Measurements from ENCODE around the gene NR1D2.
"Not testable (repeated sequence)": the region's sequence is repeated elsewhere in the genome, so short reads cannot be mapped to it uniquely, and the experiment has no call there.

NR1D2 gene

DNA sequence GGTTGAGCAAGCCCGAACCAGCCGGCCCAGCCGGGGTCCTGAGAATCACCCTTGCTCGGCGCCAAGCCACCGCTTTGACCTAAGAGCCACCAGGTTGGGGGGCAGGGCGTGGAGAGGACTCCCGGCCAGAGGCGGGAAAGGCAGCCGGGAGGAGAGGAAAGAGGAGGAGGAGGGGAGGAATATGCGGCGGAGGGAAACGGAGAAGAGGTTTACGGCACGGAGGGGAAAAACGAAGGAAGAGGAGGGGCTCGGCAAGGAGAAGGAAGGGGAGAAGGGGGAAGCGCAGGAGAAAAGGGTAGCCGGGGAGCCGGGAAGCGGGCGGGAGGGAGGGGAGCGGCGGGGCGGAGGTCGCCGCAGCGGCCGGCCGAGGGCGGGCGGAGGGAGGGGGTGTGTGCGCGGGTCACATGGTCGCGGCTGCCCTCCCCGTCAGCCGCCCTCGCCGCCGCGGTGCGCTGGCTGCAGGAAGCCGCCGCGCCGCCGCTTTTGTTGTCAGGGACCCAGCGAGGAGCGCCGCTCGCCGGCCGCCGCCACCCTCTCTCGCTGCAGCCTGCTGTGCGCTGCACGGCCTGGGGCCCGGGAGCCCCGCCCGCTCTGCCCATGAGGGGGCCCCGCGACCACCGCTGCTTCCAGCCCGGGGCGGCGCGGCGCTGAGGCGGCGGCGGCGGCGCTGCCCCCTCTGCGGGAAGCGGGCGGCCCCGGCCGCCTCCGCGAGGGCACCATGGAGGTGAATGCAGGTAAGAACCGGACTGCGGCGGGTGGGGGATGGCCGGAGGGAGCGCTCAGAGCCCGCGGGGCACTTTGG lies at the start of gene NR1D2:
Gene NR1D2 (plus strand): TSS at position 426 of the 802 bp plus-strand sequence. CDS start 293 bp downstream, at position 719.
- peak; percentile 85 for DNase-seq

- no peak for DNase-seq
Observed at GRCh38 chr3:23900744-23901143, 44.3 kb upstream of the NR1D2 start.

DNA sequence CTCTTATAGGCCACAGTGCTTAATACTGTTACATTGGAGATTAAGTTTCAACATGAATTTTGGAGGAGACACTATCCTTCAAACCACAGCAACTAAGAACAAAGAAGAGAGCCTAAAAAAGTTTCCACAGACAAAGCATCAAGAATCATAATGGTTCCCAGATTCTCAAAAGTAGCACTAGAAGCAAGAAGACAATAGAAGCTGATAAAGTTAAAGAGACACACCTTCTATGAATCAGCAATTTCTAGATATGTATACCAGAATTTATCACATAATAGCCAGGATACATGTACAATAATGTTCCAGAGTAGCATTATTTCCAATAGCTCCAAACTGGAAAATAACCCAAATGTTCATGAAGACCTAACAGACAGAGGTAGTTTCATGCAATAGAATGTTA lies 40.5 kb upstream of the NR1D2 start:
- peak; percentile 56 for DNase-seq

DNA sequence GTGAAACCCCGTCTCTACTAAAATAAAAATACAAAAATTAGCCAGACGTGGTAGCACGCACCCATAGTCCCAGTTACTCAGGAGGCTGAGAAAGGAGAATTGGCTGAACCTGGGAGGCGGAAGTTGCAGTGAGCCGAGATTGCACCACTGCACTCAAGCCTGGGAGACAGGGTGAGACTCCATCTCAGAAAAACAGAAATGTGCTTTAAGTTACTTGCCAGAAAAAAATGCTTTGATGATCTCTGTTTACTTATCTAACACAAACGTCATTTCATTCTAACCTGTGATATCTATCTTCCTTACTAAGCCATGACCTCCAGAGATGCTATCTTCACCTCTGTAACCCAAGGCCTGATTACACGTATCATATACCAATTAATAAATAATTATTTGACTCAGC lies 35.7 kb upstream of the NR1D2 start:
- no peak for DNase-seq

GRCh38 chr3:23911397-23911796 lies 33.7 kb upstream of the NR1D2 start:
- no peak for DNase-seq

GRCh38 chr3:23912335-23912734 lies 32.8 kb upstream of the NR1D2 start:
- not testable (repeated sequence) for DNase-seq

- no peak for DNase-seq
Observed at GRCh38 chr3:23913182-23913581, 31.9 kb upstream of the NR1D2 start.

GRCh38 chr3:23913873-23914743 lies 31.0 kb upstream of the NR1D2 start:
- DNase-seq: no peak

DNA sequence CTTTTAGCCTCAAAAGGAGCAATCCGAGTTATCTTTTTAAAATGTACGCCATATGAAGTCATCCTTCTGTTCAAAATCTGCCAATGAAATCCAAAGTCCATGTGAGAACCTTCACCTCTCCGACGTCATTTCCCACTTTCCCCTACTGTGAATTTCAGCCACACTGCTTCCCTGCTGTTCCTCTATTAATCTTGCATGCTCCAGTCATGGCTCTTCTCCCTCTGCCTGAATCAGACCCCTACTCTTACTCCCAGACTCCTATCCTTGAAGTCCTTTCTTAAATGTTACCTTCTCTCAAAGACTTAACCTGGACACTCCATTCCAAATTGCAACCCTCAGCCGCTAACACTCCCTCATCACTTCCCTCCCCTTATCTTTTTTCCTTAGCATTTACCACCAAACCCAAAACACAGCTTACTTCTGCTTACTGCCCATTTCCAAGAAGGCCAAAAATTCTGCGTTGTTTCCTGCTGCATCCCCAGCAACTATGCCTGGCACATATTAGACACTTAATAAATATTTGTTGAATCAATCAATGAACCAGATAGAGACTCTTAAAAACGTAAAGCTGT lies 29.5 kb upstream of the NR1D2 start:
- peak; percentile 68 for DNase-seq

- peak; percentile 62 for DNase-seq
Observed at GRCh38 chr3:23916152-23916885, 28.8 kb upstream of the NR1D2 start.

DNA sequence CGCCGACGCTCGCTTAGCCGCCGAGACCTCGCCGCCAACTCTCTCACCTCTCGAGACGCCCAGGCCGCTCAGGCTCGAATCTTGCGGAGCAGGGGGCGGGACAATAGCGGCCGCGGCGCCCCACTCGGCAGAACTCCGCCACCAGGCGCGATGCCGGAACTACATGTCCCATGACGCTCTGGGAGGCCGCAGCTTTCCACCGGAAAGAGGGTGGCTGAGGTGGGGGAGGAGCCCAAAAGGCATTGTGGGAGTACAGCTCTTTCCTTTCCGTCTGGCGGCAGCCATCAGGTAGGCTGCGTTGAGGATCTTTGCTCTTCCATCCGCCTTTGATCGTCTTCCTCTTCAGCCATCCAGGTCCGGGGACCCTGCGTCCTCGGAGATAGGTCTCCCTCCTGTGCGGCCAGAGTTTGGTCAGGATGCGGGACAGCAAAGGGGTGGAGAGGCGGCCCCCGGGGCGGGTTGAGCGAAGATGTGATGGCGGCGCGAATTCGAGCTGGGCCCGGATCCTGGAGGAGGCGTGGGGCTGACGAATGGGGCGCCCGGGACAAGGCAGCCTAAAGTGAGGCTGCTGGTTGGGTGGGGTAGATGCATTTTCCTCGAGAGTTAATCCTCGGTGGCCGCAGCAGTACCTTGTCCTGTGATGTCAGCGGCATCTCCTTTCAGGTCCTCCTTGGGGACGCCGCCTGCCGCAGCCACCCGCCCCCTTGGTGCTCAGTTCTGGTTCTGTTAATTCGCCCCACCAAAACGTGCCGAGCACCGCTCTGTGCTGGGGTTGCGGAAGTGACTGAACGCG lies 28.0 kb upstream of the NR1D2 start, which contains the start of the genes NKIRAS1 and RPL15:
Gene NKIRAS1 (minus strand): TSS at position 105 of the 793 bp plus-strand sequence. CDS start 6,086 bp downstream, outside the sequence.
Gene RPL15 (plus strand): TSS at position 247 of the 793 bp plus-strand sequence. CDS start 728 bp downstream, outside the sequence.
- DNase-seq: peak; percentile 97

DNA sequence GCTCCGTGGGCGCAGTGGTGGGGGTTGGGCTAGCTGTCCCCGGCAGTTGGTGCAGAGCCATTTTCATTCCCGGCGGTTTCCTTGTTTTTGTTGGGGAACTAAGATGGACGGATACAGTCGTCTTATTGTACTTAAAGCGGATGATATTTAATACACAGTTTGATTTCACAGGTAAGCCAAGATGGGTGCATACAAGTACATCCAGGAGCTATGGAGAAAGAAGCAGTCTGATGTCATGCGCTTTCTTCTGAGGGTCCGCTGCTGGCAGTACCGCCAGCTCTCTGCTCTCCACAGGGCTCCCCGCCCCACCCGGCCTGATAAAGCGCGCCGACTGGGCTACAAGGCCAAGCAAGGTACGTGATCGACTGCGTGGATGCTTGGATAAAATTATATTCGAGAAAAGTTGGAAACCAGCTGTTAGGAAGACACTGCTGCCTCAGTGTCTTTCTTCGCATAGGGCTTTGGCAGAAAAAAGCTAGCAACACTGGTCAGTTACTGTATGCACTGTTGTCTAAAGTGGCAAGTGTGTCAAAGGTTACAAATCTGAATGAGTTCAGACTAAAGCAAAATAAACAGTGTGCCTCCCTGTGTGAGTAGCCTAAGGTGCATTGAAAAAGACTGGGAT lies 27.3 kb upstream of the NR1D2 start:
- DNase-seq: peak; percentile 71

DNA sequence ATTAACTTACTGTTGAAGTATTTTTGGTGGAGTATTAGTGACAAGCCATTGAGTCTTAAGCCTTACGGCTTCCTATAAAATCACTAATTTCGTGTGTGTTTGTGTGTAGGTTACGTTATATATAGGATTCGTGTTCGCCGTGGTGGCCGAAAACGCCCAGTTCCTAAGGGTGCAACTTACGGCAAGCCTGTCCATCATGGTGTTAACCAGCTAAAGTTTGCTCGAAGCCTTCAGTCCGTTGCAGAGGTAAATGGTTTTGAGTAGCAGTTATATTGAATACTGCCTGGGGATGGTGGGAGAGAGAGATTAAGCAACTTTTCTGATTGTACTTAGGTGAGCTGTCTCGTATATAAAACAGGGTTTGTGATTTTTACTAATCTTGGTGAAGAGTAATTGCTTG lies 26.8 kb upstream of the NR1D2 start:
- not testable (repeated sequence) for DNase-seq

GRCh38 chr3:23919628-23920027 lies 25.5 kb upstream of the NR1D2 start:
- DNase-seq: no peak

DNA sequence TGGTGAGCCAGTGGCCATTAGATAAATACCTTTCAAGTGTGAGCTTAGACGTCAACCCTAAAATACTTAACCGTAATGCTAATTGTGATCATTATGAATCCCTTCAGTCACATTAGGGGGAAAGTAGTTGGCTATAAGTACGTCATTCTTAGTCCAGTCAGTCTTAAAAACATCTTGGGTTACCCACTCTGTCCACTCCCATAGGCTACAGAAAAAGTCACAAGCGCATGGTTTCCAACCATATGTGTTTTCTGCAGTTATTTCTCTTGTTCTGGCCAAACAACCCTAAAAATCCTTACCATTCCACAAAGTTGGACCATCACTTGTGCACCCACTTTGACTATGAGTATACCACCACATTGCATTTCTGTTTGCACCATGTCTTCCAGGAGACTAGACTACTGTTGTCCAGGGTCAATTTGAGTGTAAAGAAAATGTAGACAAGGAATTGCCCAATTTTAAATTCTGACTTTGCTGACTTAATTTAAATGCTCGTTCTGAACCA lies 24.9 kb upstream of the NR1D2 start:
- no peak for DNase-seq

GRCh38 chr3:23921052-23921511 lies 24.0 kb upstream of the NR1D2 start:
- DNase-seq: peak; percentile 44

DNA sequence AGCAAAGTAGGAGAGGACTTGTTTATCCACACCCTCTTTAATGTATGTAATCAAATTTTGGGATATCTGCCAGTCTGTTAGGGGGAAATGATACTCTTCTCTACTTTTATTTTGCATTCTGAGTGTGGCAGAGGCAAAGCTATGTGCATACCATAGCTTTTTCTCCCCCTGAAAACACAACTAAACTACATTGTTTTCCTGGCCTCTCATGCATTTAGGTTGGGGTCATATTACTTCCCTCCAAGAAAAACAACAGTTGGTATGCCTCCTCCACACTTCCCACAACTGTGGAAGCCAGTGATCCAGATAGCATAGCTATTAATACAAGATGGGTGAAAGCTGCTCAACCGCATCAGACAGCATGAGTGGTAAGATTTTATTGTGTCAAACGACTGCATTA lies 21.3 kb upstream of the NR1D2 start:
- peak; percentile 79 for DNase-seq

GRCh38 chr3:23926246-23926645 lies 18.8 kb upstream of the NR1D2 start:
- DNase-seq: no peak

GRCh38 chr3:23926736-23927135 lies 18.4 kb upstream of the NR1D2 start:
- DNase-seq: peak; percentile 33

DNA sequence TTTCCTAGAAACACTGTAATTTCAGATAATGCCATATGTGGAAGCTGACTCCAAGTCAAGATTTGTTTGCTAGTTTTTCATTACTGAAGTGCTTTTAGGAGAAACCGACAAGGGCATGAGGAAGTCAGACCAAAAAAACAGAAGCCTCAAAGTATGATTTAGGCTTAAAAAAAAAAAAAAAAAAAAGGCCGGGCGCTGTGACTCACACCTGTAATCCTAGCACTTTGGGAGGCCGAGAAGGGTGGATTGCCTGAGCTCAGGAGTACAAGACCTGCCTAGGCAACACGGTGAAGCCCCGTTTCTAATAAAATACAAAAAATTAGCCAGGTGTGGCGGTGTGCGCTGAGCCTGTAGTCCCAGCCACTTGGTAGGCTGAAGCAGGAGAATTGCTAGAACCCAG lies 16.6 kb upstream of the NR1D2 start:
- DNase-seq: peak; percentile 24

DNA sequence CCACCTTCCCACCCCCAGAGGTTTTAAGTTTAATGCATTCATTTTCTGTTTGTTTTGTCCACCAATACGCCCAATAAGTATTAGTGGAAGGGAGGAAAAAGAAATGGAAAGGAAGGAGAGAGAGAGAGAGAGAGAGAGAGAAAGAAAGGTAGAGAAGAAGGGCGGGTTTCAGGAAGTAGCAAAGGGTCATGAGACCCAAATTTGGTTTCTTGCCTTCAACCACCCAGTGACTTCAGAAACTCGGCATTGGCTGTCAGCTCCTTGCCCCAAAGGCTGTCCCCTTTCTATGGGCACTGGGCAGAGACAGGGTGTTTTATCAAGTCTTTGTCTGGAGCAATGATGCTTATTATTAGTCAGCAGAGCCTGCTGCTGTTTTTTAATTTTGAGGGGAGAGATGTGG lies 13.5 kb upstream of the NR1D2 start:
- DNase-seq: no peak

Measured in OCI-M1 (cell line).